HG03095 (cell line): ENCODE data around the gene CTBP2.
"Not testable (repeated sequence)": the region's sequence is repeated elsewhere in the genome, so short reads cannot be mapped to it uniquely, and the experiment has no call there.

Experiments used
- ATAC-seq: cut with Tn5 transposase; IDR thresholded peaks from one replicate; pipeline ENCODE4 v1.9.1; 2021; ENCODE audit warnings: moderate library complexity; ENCODE audit not compliant: unreplicated experiment

CTBP2 gene

GRCh38 chr10:125073996-125074395 lies 86.4 kb downstream of the CTBP2 start:
- no peak for ATAC-seq

GRCh38 chr10:125072794-125073193 lies 87.6 kb downstream of the CTBP2 start:
- ATAC-seq: no peak

- no peak for ATAC-seq
These were observed 89.4 kb downstream of the CTBP2 start for GRCh38 chr10:125071008-125071407.

- no peak for ATAC-seq
These were observed 92.0 kb downstream of the CTBP2 start for GRCh38 chr10:125068406-125068805.

GRCh38 chr10:125067764-125068163 lies 92.6 kb downstream of the CTBP2 start:
- no peak for ATAC-seq

GRCh38 chr10:125066764-125067450 lies 93.5 kb downstream of the CTBP2 start:
- no peak for ATAC-seq

GRCh38 chr10:125064681-125065492 lies 95.5 kb downstream of the CTBP2 start:
- ATAC-seq: peak; percentile 91

- no peak for ATAC-seq
These were observed 97.0 kb downstream of the CTBP2 start for GRCh38 chr10:125063256-125063925.

GRCh38 chr10:125062914-125063230 lies 97.5 kb downstream of the CTBP2 start:
- ATAC-seq: no peak

- ATAC-seq: no peak
These were observed 98.0 kb downstream of the CTBP2 start for GRCh38 chr10:125062227-125062913.

GRCh38 chr10:125061557-125062226 lies 98.7 kb downstream of the CTBP2 start:
- ATAC-seq: peak; percentile 32

- ATAC-seq: no peak
These were observed 99.4 kb downstream of the CTBP2 start for GRCh38 chr10:125060826-125061556.

- no peak for ATAC-seq
These were observed 99.9 kb downstream of the CTBP2 start for GRCh38 chr10:125060482-125060825.

- no peak for ATAC-seq
These were observed 100.3 kb downstream of the CTBP2 start for GRCh38 chr10:125060026-125060425.

GRCh38 chr10:125059348-125059747 lies 101.0 kb downstream of the CTBP2 start:
- ATAC-seq: not testable (repeated sequence)

GRCh38 chr10:125057158-125058001 lies 103.0 kb downstream of the CTBP2 start:
- peak; percentile 41 for ATAC-seq

GRCh38 chr10:125056161-125057132 lies 103.9 kb downstream of the CTBP2 start:
- no peak for ATAC-seq

GRCh38 chr10:125055446-125055845 lies 104.9 kb downstream of the CTBP2 start:
- ATAC-seq: no peak
